Chondrocyte (in vitro differentiated cells): ENCODE measurements around the gene ANGPTL8. TPM values are rescaled to one million over a fixed set of nuclear protein-coding genes. Genes with fewer than 3 reads are reported as not detected.
A peak's percentile ranks its signal among the peaks of the same experiment; 100 is the strongest.

Experiments
- DNase-seq: peaks from one replicate; pipeline ENCODE4 v3.0.0; 2021; ENCODE audit warnings: mixed read lengths, low spot score
- H3K27ac Mint-ChIP-seq: one replicate; pipeline ENCODE4 v1.8.0; 2021; ENCODE audit warnings: mild to moderate bottlenecking, moderate library complexity, mixed read lengths; ENCODE audit not compliant: unreplicated experiment
- H3K27me3 Mint-ChIP-seq: 2 replicates; pipeline ENCODE4 v1.8.0; 2021; ENCODE audit warnings: low read depth, mixed read lengths
- H3K36me3 Mint-ChIP-seq: 2 replicates; pipeline ENCODE4 v1.8.0; 2021; ENCODE audit warnings: low read depth, mixed read lengths
- H3K4me1 Mint-ChIP-seq: 2 replicates; pipeline ENCODE4 v1.8.0; 2021; ENCODE audit warnings: low read depth, mild to moderate bottlenecking, mixed read lengths
- H3K4me3 Mint-ChIP-seq: one replicate; pipeline ENCODE4 v1.8.0; 2021; ENCODE audit warnings: mild to moderate bottlenecking, moderate library complexity, mixed read lengths; ENCODE audit not compliant: unreplicated experiment
- H3K9me3 Mint-ChIP-seq: 2 replicates; pipeline ENCODE4 v1.8.0; 2021; ENCODE audit warnings: low read depth, mixed read lengths
- total RNA-seq: library from RNA; stranded (reverse); gene quantifications from 3 replicates; pipeline ENCODE4 v1.2.1, GENCODE V29; 2021
- TF ChIP-seq, protein P1 (sequence below): fragments of 200-600 bp; sonication (generic); IDR thresholded peaks from 2 replicates; pipeline ENCODE4 v1.5.0; 2021; ENCODE audit warnings: antibody characterized with exemption, mild to moderate bottlenecking, moderate library complexity

The ANGPTL8 gene
- total RNA-seq, 1 donor from 2014 or later = not detected

- no peak overlapping the region for H3K4me3 Mint-ChIP-seq
- DNase-seq = peak; percentile 92
- peaks cover 4% of the 10 kb centered on the region for H3K36me3 Mint-ChIP-seq
- no peaks in the 10 kb centered on the region for H3K9me3 Mint-ChIP-seq
- TF ChIP-seq, protein P1, sequence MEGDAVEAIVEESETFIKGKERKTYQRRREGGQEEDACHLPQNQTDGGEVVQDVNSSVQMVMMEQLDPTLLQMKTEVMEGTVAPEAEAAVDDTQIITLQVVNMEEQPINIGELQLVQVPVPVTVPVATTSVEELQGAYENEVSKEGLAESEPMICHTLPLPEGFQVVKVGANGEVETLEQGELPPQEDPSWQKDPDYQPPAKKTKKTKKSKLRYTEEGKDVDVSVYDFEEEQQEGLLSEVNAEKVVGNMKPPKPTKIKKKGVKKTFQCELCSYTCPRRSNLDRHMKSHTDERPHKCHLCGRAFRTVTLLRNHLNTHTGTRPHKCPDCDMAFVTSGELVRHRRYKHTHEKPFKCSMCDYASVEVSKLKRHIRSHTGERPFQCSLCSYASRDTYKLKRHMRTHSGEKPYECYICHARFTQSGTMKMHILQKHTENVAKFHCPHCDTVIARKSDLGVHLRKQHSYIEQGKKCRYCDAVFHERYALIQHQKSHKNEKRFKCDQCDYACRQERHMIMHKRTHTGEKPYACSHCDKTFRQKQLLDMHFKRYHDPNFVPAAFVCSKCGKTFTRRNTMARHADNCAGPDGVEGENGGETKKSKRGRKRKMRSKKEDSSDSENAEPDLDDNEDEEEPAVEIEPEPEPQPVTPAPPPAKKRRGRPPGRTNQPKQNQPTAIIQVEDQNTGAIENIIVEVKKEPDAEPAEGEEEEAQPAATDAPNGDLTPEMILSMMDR = no peak
- H3K27ac Mint-ChIP-seq = no peak overlapping the region
- no peaks in the 10 kb centered on the region for H3K27me3 Mint-ChIP-seq
- H3K4me1 Mint-ChIP-seq = peaks cover 54% of the 10 kb centered on the region
Measured at GRCh38 chr19:11200015-11200574, 39.3 kb upstream of the ANGPTL8 start.

DNA sequence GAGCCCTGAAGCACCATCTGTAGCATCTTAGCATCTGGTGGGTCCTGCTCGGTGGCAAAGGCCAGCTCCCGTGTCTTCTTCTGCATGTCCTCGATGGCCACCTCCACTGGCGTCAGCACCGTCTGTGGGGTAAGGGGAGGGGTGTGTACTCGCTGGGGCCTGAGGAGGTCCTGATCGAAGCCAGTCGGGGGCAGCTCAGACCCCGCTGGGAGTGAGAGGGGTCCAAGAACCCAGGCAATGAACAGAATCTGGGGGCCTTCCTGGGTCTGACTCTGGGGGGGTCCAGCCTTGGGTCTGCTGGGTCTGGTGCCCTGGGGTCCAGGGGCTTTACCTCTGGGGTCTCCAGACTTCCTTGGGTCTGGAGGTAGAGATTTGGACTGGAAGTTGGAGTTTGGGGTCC is 38.5 kb upstream of the ANGPTL8 start:
- DNase-seq = peak; percentile 84
- Mint-ChIP-seq H3K9me3 (no peaks in the 10 kb centered on the region), H3K27ac (no peak overlapping the region), H3K4me1 (peaks cover 52% of the 10 kb centered on the region), H3K36me3 (peaks cover 1% of the 10 kb centered on the region), H3K27me3 (no peaks in the 10 kb centered on the region), H3K4me3 (no peak overlapping the region)
- TF ChIP-seq, protein P1 = no peak

GRCh38 chr19:11201791-11202190 is 37.6 kb upstream of the ANGPTL8 start:
- Mint-ChIP-seq H3K9me3 (no peaks in the 10 kb centered on the region), H3K4me1 (peaks cover 45% of the 10 kb centered on the region), H3K27ac (no peak overlapping the region), H3K27me3 (no peaks in the 10 kb centered on the region), H3K36me3 (peaks cover 1% of the 10 kb centered on the region), H3K4me3 (no peak overlapping the region)
- TF ChIP-seq, protein P1 = no peak
- DNase-seq = no peak

DNA sequence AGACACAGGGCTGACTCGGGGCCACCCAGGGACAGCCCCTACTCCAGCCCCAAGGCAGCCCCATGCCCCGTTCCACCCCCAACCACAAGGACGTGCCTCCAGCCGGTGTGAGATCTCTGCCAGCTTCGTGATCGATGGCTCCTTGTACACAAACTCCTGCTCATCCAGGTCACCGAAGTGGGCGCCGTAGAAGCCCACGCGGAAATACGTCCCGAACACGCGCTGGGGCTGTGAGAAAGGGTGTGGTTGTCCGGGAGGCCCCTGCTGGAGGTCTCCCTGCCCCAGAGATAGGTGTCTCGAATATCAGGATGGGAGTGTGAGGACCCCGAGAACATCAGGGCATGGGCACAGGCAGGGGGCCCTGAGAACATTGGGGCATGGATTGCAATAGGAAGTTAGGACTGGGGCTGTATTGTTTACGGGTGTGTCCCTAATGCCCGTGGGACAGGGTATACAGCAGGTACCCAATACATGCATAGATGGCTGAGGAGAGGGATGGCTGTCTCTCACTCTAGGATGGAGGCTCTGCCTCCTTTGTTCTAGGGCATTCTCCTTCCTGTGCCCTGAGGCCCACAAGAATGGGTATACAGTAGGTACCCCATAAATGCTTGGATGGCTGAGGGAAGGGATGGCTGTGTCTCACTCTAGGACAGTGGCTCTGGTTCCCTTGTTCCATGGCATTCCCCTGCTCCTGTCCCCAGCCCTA is 36.8 kb upstream of the ANGPTL8 start:
- H3K4me3 Mint-ChIP-seq = no peak overlapping the region
- H3K9me3 Mint-ChIP-seq = no peaks in the 10 kb centered on the region
- peak; percentile 90 for DNase-seq
- H3K27me3 Mint-ChIP-seq = no peaks in the 10 kb centered on the region
- H3K4me1 Mint-ChIP-seq = peaks cover 45% of the 10 kb centered on the region
- H3K36me3 Mint-ChIP-seq = peaks cover 1% of the 10 kb centered on the region
- TF ChIP-seq, protein P1 = no peak
- H3K27ac Mint-ChIP-seq = peak overlapping the region; percentile 94

DNA sequence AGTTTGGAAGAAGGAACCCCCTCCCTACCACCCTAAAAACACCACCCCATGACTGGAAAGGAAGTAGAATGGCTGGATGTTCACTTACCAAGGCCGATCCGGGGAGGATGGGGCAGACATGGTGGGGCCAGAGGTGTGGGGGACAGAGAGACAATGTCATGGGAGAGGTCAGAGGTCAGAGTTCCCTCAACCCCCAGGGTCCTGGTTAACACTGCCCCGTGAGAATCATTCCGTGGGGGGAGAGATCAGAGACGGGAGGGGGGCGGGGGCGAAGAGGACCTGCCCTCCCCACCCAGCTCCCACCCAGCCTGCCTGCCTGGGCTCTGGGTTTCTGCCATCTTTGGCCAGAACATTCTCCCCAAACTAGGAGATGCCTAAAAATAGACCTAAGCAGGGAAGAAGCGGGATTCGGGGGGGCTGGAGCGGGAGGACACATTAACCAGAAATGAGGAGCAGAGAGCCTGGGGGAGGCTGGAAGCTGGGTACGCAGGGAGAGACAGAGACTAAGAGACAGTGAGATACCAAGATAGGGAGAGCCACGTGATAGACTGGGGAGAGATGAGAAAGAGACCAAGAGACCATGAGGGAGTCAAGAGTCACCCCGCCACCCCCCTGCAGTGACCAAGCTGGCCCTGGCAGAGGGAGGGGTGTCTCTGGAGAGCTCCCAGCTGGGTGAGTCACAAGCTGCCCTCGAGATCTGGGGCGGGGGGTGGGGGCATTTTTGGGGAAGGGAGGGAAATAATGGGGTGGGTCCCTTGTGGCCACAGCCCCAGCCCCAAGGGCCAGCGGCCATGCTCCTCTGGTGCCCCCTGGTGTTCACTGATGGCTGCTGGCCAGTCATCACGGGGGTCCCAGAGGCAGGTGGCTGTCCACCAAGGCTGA is 36.0 kb upstream of the ANGPTL8 start:
- Mint-ChIP-seq H3K4me1 (peaks cover 40% of the 10 kb centered on the region), H3K9me3 (no peaks in the 10 kb centered on the region), H3K4me3 (peak overlapping the region; percentile 17), H3K27ac (peak overlapping the region; percentile 94), H3K36me3 (peaks cover 1% of the 10 kb centered on the region), H3K27me3 (no peaks in the 10 kb centered on the region)
- DNase-seq = no peak
- TF ChIP-seq, protein P1 = peak; percentile 97
